Measurements from ENCODE around the gene CAMK1D. TPM values are rescaled to one million over a fixed set of nuclear protein-coding genes. Genes with fewer than 3 reads are reported as not detected.

CAMK1D gene
- total and polyA plus RNA-seq, 2 of the 4 experiments (the other 2 are of a cell fraction), result 5.0 to 5.3 TPM

GRCh38 chr10:12791728-12792127 is 442.4 kb downstream of the CAMK1D start:
- H2BK15ac ChIP-seq (ENCODE audit: low read depth, low read length), result no peak overlapping the region
- H3K56ac ChIP-seq (ENCODE audit: extremely low read depth, insufficient read depth, low read length), result no peak overlapping the region
- H3K27me3 ChIP-seq (ENCODE audit: control insufficient read depth, insufficient read depth, low read length), result no peaks in the 10 kb centered on the region; the same call in 1 of the 2 replicates
- H3K4me2 ChIP-seq (ENCODE audit: low read depth, low read length), result no peak overlapping the region
- no peak overlapping the region for H3K27ac ChIP-seq (ENCODE audit: insufficient read depth, low read length)
- no peak overlapping the region for H2BK20ac ChIP-seq (ENCODE audit: low read depth, low read length)
- no peak overlapping the region for H2BK120ac ChIP-seq (ENCODE audit: low read depth, low read length)
- H4K5ac ChIP-seq (ENCODE audit: low read depth, low read length), result no peak overlapping the region
- H3K14ac ChIP-seq (replicated peaks; ENCODE audit: low read depth, low read length), result no peak overlapping the region
- H3K4me3 ChIP-seq (ENCODE audit: insufficient read depth, low read depth, low read length), result no peak overlapping the region
- no peak overlapping the region for H3K4ac ChIP-seq (ENCODE audit: low read depth, low read length)
- H2BK5ac ChIP-seq (ENCODE audit: low read depth, low read length, poor library complexity, severe bottlenecking), result no peak overlapping the region
- H3K36me3 ChIP-seq (ENCODE audit: control insufficient read depth, insufficient read depth, low read length), result no peaks in the 10 kb centered on the region
- no CpG with 5 or more reads among the region's 1 CpG for WGBS, 2 experiments (ENCODE audit: extremely low coverage in 2 of 2, insufficient read length in 1 of 2)
- H4K8ac ChIP-seq (ENCODE audit: low read depth in 2 of 2, low read length in 2 of 2), result no peak overlapping the region
- no peak overlapping the region for H4K91ac ChIP-seq (ENCODE audit: insufficient read depth, low read depth, low read length)
- CTCF ChIA-PET, result no interaction called here
- no peak for ATAC-seq (ENCODE audit: low read depth)
- intact Hi-C loops (cut with micrococcal nuclease) (no loop called here), dilution Hi-C loops (cut with HindIII; ENCODE audit: low sequenced_read_pairs, unreplicated experiment) (no loop called here), in situ Hi-C loops (cut with MboI; ENCODE audit: low sequenced_read_pairs) (no loop called here)
- no peaks in the 10 kb centered on the region; the same call in 1 of the 2 replicates for H3K4me1 ChIP-seq (ENCODE audit: control insufficient read depth, insufficient read depth, low read length)
- no peaks in the 10 kb centered on the region for H4K20me1 ChIP-seq (ENCODE audit: insufficient read depth, low read length)
- H2AK9ac ChIP-seq (replicated peaks; ENCODE audit: low read depth, low read length, poor library complexity), result no peak overlapping the region
- no peak overlapping the region for H3K9ac ChIP-seq (ENCODE audit: low read depth, low read length)
- no peak overlapping the region for H3K18ac ChIP-seq (ENCODE audit: low read depth, low read length)
- no peak overlapping the region for H3K23ac ChIP-seq (ENCODE audit: low read depth, low read length)
- no peaks in the 10 kb centered on the region for H3K79me1 ChIP-seq (ENCODE audit: low read depth in 1 of 2, low read length in 2 of 2)
- DNase-seq, result no peak
- TF ChIP-seq USF2 (IDR thresholded peaks at IDR 0.05; ENCODE audit: low read depth, low read length), result no peak
- TF ChIP-seq CEBPB (IDR thresholded peaks at IDR 0.05; ENCODE audit: low read depth, low read length), result no peak
- TF ChIP-seq FOS (IDR thresholded peaks at IDR 0.05; ENCODE audit: low read depth, low read length), result no peak
- TF ChIP-seq MXI1 (IDR thresholded peaks at IDR 0.05; ENCODE audit: borderline replicate concordance, low read depth, low read length), result no peak
- TF ChIP-seq MAFK (IDR thresholded peaks at IDR 0.05; ENCODE audit: low read depth, low read length), result no peak
- no peak for TF ChIP-seq CHD1 (IDR thresholded peaks at IDR 0.05; ENCODE audit: low read depth, low read length)
- POLR2A ChIA-PET (ENCODE audit: unreplicated experiment), result no interaction called here
- peaks cover 7% of the 10 kb centered on the region for H3K9me3 ChIP-seq (ENCODE audit: control insufficient read depth, insufficient read depth, low read length)
- no peak overlapping the region for H2AK5ac ChIP-seq (ENCODE audit: low read depth, low read length)
- H2AFZ ChIP-seq (replicated peaks; ENCODE audit: low read length, poor library complexity), result no peak overlapping the region
- H3K9me1 ChIP-seq (ENCODE audit: insufficient read depth, low read length), result no peaks in the 10 kb centered on the region
- no TSS peak for BruUV-seq (replicated peaks)

All from IMR-90 (cell line).